ENCODE results near the gene PHYHIPL.

DNA sequence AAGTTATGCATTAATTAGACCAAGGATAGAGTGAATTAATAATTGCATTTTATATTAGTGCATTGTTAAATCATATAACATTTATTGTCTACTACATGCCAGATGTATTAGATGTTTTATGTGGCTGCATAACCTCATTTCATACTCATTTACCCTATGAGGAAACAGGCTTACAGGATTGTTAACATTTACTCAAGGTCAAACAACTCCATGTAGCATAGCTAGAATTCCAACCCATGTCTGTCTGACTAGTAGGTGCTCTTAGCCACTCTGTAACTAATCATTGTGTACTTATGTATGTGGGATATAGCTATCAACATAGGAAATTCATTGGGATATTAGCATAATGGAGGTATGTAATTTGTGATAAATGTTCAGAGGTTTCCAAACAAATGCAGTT lies 46.3 kb downstream of the PHYHIPL start:
- TF ChIP-seq, protein P1, sequence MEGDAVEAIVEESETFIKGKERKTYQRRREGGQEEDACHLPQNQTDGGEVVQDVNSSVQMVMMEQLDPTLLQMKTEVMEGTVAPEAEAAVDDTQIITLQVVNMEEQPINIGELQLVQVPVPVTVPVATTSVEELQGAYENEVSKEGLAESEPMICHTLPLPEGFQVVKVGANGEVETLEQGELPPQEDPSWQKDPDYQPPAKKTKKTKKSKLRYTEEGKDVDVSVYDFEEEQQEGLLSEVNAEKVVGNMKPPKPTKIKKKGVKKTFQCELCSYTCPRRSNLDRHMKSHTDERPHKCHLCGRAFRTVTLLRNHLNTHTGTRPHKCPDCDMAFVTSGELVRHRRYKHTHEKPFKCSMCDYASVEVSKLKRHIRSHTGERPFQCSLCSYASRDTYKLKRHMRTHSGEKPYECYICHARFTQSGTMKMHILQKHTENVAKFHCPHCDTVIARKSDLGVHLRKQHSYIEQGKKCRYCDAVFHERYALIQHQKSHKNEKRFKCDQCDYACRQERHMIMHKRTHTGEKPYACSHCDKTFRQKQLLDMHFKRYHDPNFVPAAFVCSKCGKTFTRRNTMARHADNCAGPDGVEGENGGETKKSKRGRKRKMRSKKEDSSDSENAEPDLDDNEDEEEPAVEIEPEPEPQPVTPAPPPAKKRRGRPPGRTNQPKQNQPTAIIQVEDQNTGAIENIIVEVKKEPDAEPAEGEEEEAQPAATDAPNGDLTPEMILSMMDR (conservative IDR thresholded peaks at IDR 0.05 in 1 of 2, IDR thresholded peaks at IDR 0.05 in 1 of 2; ENCODE audit: low read depth in 1 of 2, low read length in 2 of 2): no peak
- TF ChIP-seq EZH2 (IDR thresholded peaks at IDR 0.05; ENCODE audit: low read length, missing control alignments): no peak

Measured in fibroblast of lung (primary cell).